Naive thymus-derived CD4-positive, alpha-beta T cell (primary cell): ENCODE measurements around the gene SPRN. TPM values are rescaled to one million over a fixed set of nuclear protein-coding genes. Genes with fewer than 3 reads are reported as not detected.
"Not testable (repeated sequence)": the region's sequence is repeated elsewhere in the genome, so short reads cannot be mapped to it uniquely, and the experiment has no call there.

Experiments
- ATAC-seq: fragments of 150-1000 bp; cut with Tn5 transposase; 2 replicates; pipeline ENCODE4 v1.10.0; 2021; ENCODE audit warnings: mild to moderate bottlenecking, moderate library complexity
- CTCF ChIA-PET: fragments of 350-600 bp; sonication (Branson Sonifier 250); formaldehyde crosslinking; loops from one replicate; lab custom pipeline; 2021; ENCODE audit warnings: antibody characterized with exemption; lab: Charles Lee
- POLR2A ChIA-PET: fragments of 350-600 bp; sonication (Branson Sonifier 250); formaldehyde crosslinking; loops from one replicate; lab custom pipeline; 2021; ENCODE audit warnings: antibody characterized with exemption, inconsistent platforms; lab: Charles Lee
- DNase-seq, 9 donors: peaks; one replicate each; pipeline versions ENCODE4 v3.0.0 to v3.0.0-alpha.2; 2020 to 2022; ENCODE audit warnings: mixed read lengths in 1 of 9
- H3K27ac ChIP-seq: one replicate; pipeline ENCODE4 v1.7.0; 2013; ENCODE audit warnings: mild to moderate bottlenecking, low read depth, low read length, moderate library complexity
- H3K27me3 ChIP-seq, 2 donors: one replicate each; pipeline ENCODE4 v1.7.0; 2013; ENCODE audit warnings: low read length in 2 of 2, mild to moderate bottlenecking in 2 of 2, moderate library complexity in 2 of 2; ENCODE audit not compliant: control insufficient read depth in 2 of 2, insufficient read depth in 2 of 2
- H3K36me3 ChIP-seq, 3 experiments: 1 replicate in 2 of 3; 2 replicates in 1 of 3; pipeline ENCODE4 v1.7.0; 2013; ENCODE audit warnings: low read length in 3 of 3, mild to moderate bottlenecking in 3 of 3, moderate library complexity in 1 of 3; ENCODE audit not compliant: insufficient read depth in 3 of 3, control insufficient read depth in 2 of 3
- H3K4me1 ChIP-seq, 2 donors: one replicate each; pipeline ENCODE4 v1.7.0; 2013; ENCODE audit warnings: low read length in 2 of 2, mild to moderate bottlenecking in 2 of 2, moderate library complexity in 1 of 2; ENCODE audit not compliant: control insufficient read depth in 2 of 2, insufficient read depth in 2 of 2
- H3K4me3 ChIP-seq: 2 replicates; pipeline ENCODE4 v1.7.0; 2013; ENCODE audit warnings: mild to moderate bottlenecking, low read length
- H3K9me3 ChIP-seq, 3 experiments: 1 replicate in 2 of 3; 2 replicates in 1 of 3; pipeline ENCODE4 v1.7.0; 2013; ENCODE audit warnings: low read length in 3 of 3; ENCODE audit not compliant: control insufficient read depth in 2 of 3
- H3K27ac Mint-ChIP-seq, 9 donors: one replicate each; pipeline ENCODE4 v1.8.0; 2020 to 2022; ENCODE audit warnings: mixed read lengths in 9 of 9, mild to moderate bottlenecking in 8 of 9, moderate library complexity in 5 of 9, inconsistent platforms in 2 of 9
- H3K27me3 Mint-ChIP-seq, 5 donors: one replicate each; pipeline ENCODE4 v1.8.0; 2021 to 2022; ENCODE audit warnings: mixed read lengths in 5 of 5, mild to moderate bottlenecking in 1 of 5
- H3K36me3 Mint-ChIP-seq, 5 donors: one replicate each; pipeline ENCODE4 v1.8.0; 2020 to 2022; ENCODE audit warnings: mixed read lengths in 5 of 5, mild to moderate bottlenecking in 3 of 5, inconsistent platforms in 1 of 5
- H3K4me1 Mint-ChIP-seq, 7 donors: one replicate each; pipeline ENCODE4 v1.8.0; 2020 to 2022; ENCODE audit warnings: mixed read lengths in 7 of 7, mild to moderate bottlenecking in 3 of 7, inconsistent platforms in 1 of 7
- H3K4me3 Mint-ChIP-seq, 10 donors: one replicate each; pipeline ENCODE4 v1.8.0; 2020 to 2022; ENCODE audit warnings: mild to moderate bottlenecking in 10 of 10, mixed read lengths in 10 of 10, moderate library complexity in 6 of 10, inconsistent platforms in 2 of 10
- H3K9me3 Mint-ChIP-seq, 11 donors: one replicate each; pipeline ENCODE4 v1.8.0; 2020 to 2022; ENCODE audit warnings: mixed read lengths in 11 of 11, mild to moderate bottlenecking in 4 of 11, inconsistent platforms in 1 of 11, moderate library complexity in 1 of 11
- intact Hi-C, 2 donors: fragments of 100-400 bp; cut with micrococcal nuclease; formaldehyde crosslinking; loops; one replicate each; pipeline ENCODE4 v1.15.1; 2023
- polyA plus RNA-seq, 2 donors: library from polyadenylated mRNA; unstranded; fragments of 300-500 nt; fragmentation: Illumina TruSeq; gene quantifications; one replicate each; pipeline ENCODE4 v1.2.3, GENCODE V29; 2021
- total RNA-seq, 6 experiments: library from RNA in 5 of 6; stranded (reverse) in 5 of 6; gene quantifications; 1 replicate in 5 of 6; 2 replicates in 1 of 6; pipeline ENCODE4 v1.2.3 and lab custom pipeline; 2021 to 2026

The SPRN gene
- total and polyA plus RNA-seq, 7 experiments from 2014 or later = 0.10 to 0.34 TPM; not detected in 5

- no peak for DNase-seq
- ChIA-PET CTCF (no interaction called here), POLR2A (no interaction called here)
- Mint-ChIP-seq H3K27ac (peak overlapping the region in 1 of 9 donors; percentile 20), H3K9me3 (peaks cover 0 to 11% (median 5%) of the 10 kb centered on the region in 11 donors), H3K4me1 (peaks cover 0 to 7% (median 0%) of the 10 kb centered on the region in 7 donors), H3K27me3 (peaks cover 0 to 19% (median 0%) of the 10 kb centered on the region in 5 donors), H3K36me3 (peaks cover 15 to 21% (median 16%) of the 10 kb centered on the region in 5 donors), H3K4me3 (no peak overlapping the region)
- peaks cover 0 to 45% (median 0%) of the 10 kb centered on the region in 3 experiments for H3K36me3 ChIP-seq
- H3K27me3 ChIP-seq = no peaks in the 10 kb centered on the region
- no peaks in the 10 kb centered on the region for H3K4me1 ChIP-seq
- intact Hi-C loops = no loop called here
- H3K4me3 ChIP-seq = no peak overlapping the region
- no peaks in the 10 kb centered on the region for H3K9me3 ChIP-seq
- H3K27ac ChIP-seq = no peak overlapping the region
- ATAC-seq = no peak
These were observed 5.0 kb downstream of the SPRN start for GRCh38 chr10:133419211-133419950.

DNA sequence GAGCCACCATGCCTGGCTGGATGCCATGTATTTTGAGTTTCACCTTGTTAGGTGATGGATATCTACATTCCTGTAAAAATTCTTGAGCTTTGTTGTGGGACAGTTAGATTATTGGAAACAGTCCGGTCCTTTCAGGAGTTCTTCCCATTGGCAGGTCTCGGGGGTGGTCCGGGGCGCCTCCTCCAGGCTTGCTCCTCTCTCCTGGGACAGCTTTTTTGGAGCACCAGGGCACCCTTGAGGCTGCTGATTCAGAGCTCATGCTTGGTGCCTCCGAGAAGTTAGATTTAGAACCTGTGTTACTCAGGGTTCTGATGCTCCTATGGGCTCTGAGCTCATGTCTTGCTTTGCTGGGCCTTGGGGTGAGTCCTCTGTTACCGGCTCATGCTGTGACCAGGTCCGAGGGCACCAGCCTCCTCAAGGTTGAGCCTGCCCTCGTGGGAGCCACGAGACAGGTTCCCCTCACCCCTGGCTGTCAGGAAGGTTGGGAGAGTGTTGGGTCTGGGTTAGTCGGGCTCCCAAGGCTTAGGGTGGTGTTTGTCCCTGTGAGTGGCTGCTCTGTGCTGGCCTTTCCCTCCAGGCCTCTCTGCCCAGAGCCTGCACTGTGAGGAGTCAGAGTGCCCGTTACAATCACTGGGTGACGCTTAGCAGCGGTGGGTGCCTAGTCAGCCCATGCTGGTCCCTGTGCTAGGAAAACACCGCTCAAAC lies 6.0 kb downstream of the SPRN start:
- POLR2A ChIA-PET = no interaction called here
- Mint-ChIP-seq H3K27ac (no peak overlapping the region), H3K27me3 (peaks cover 0 to 16% (median 0%) of the 10 kb centered on the region in 5 donors), H3K4me3 (no peak overlapping the region), H3K9me3 (peaks cover 0 to 13% (median 6%) of the 10 kb centered on the region in 11 donors), H3K4me1 (peaks cover 0 to 5% (median 0%) of the 10 kb centered on the region in 7 donors), H3K36me3 (peaks cover 18 to 24% (median 20%) of the 10 kb centered on the region in 5 donors)
- ATAC-seq (no peak), DNase-seq (no peak)
- intact Hi-C loops = no loop called here
- CTCF ChIA-PET = no interaction called here
- Histone ChIP-seq H3K36me3 (peaks cover 0 to 45% (median under 1%) of the 10 kb centered on the region in 3 experiments), H3K4me1 (no peaks in the 10 kb centered on the region), H3K4me3 (no peak overlapping the region), H3K27ac (no peak overlapping the region), H3K27me3 (no peaks in the 10 kb centered on the region), H3K9me3 (no peaks in the 10 kb centered on the region)

GRCh38 chr10:133415752-133416151 lies 8.7 kb downstream of the SPRN start:
- ChIA-PET CTCF (no interaction called here), POLR2A (no interaction called here)
- Histone ChIP-seq H3K4me1 (no peaks in the 10 kb centered on the region), H3K27me3 (no peaks in the 10 kb centered on the region), H3K9me3 (peaks cover 0 to 18% (median 12%) of the 10 kb centered on the region in 3 experiments), H3K4me3 (no peak overlapping the region), H3K36me3 (peaks cover 15 to 66% (median 20%) of the 10 kb centered on the region in 3 experiments), H3K27ac (no peak overlapping the region)
- intact Hi-C loops = no loop called here
- Mint-ChIP-seq H3K27ac (no peak overlapping the region), H3K27me3 (no peaks in the 10 kb centered on the region), H3K36me3 (peaks cover 37 to 51% (median 45%) of the 10 kb centered on the region in 5 donors), H3K9me3 (peaks cover 0 to 39% (median 21%) of the 10 kb centered on the region in 11 donors), H3K4me3 (no peak overlapping the region), H3K4me1 (peaks cover 0 to 7% (median 4%) of the 10 kb centered on the region in 7 donors)
- DNase-seq (no peak), ATAC-seq (no peak)

- Mint-ChIP-seq H3K36me3 (peaks cover 40 to 63% (median 58%) of the 10 kb centered on the region in 5 donors), H3K4me1 (peaks cover 2 to 12% (median 4%) of the 10 kb centered on the region in 7 donors), H3K9me3 (peaks cover 0 to 49% (median 23%) of the 10 kb centered on the region in 11 donors)
- H3K27ac ChIP-seq, CTCF ChIA-PET, H3K4me3 Mint-ChIP-seq, H3K4me3 ChIP-seq, H3K27ac Mint-ChIP-seq, intact Hi-C loops, H3K4me1 ChIP-seq, DNase-seq, POLR2A ChIA-PET, H3K27me3 ChIP-seq, H3K27me3 Mint-ChIP-seq, ATAC-seq: not testable (repeated sequence)
- Histone ChIP-seq H3K9me3 (peaks cover 0 to 23% (median 12%) of the 10 kb centered on the region in 3 experiments), H3K36me3 (peaks cover 18 to 66% (median 23%) of the 10 kb centered on the region in 3 experiments)
These were observed 10.0 kb downstream of the SPRN start for GRCh38 chr10:133414401-133414800.

GRCh38 chr10:133412381-133412711 lies 12.1 kb downstream of the SPRN start:
- Histone ChIP-seq H3K4me1 (no peaks in the 10 kb centered on the region), H3K9me3 (peaks cover 0 to 23% (median 12%) of the 10 kb centered on the region in 3 experiments), H3K27me3 (no peaks in the 10 kb centered on the region), H3K27ac (no peak overlapping the region), H3K4me3 (no peak overlapping the region), H3K36me3 (peaks cover 18 to 63% (median 23%) of the 10 kb centered on the region in 3 experiments)
- intact Hi-C loops = no loop called here
- Mint-ChIP-seq H3K4me1 (peaks cover 4 to 29% (median 18%) of the 10 kb centered on the region in 7 donors), H3K9me3 (peaks cover 0 to 59% (median 28%) of the 10 kb centered on the region in 11 donors), H3K4me3 (no peak overlapping the region), H3K36me3 (peaks cover 49 to 79% (median 74%) of the 10 kb centered on the region in 5 donors), H3K27ac (no peak overlapping the region), H3K27me3 (no peaks in the 10 kb centered on the region)
- CTCF ChIA-PET = no interaction called here
- ATAC-seq (no peak), DNase-seq (no peak)
- POLR2A ChIA-PET = interaction anchor here (0.7 kb wide), 1 partner anchor 89 kb away, joined by 3 read pairs; no protein-coding TSS in a partner anchor

- Histone ChIP-seq H3K36me3 (peaks cover 18 to 63% (median 23%) of the 10 kb centered on the region in 3 experiments), H3K27me3 (no peaks in the 10 kb centered on the region), H3K4me1 (no peaks in the 10 kb centered on the region), H3K4me3 (no peak overlapping the region), H3K27ac (no peak overlapping the region), H3K9me3 (peaks cover 0 to 23% (median 12%) of the 10 kb centered on the region in 3 experiments)
- H3K27me3 Mint-ChIP-seq = no peaks in the 10 kb centered on the region
- intact Hi-C loops = no loop called here
- no peak for ATAC-seq
- peaks cover 49 to 85% (median 80%) of the 10 kb centered on the region in 5 donors for H3K36me3 Mint-ChIP-seq
- ChIA-PET CTCF (no interaction called here), POLR2A (interaction anchor here (0.7 kb wide), 2 partner anchors 20 to 90 kb away, joined by 3 to 4 read pairs; no protein-coding TSS in a partner anchor)
- H3K4me1 Mint-ChIP-seq = peaks cover 10 to 34% (median 18%) of the 10 kb centered on the region in 7 donors
- peak overlapping the region in 2 of 9 donors; percentile 45 to 64 for H3K27ac Mint-ChIP-seq
- H3K4me3 Mint-ChIP-seq = no peak overlapping the region
- peaks cover 0 to 59% (median 28%) of the 10 kb centered on the region in 11 donors for H3K9me3 Mint-ChIP-seq
- DNase-seq = no peak
These were observed 12.7 kb downstream of the SPRN start for GRCh38 chr10:133411523-133412380.
